Vagina (tissue), 2 donors: ENCODE results near the gene OR6C70. TPM values are rescaled to one million over a fixed set of nuclear protein-coding genes. Genes with fewer than 3 reads are reported as not detected.
"Not testable (repeated sequence)": the region's sequence is repeated elsewhere in the genome, so short reads cannot be mapped to it uniquely, and the experiment has no call there.

Source experiments
- DNase-seq, 2 donors: peaks; one replicate each; pipeline ENCODE4 v3.0.0-alpha.2; 2017; ENCODE audit errors: extremely low spot score in 2 of 2
- H3K27ac ChIP-seq: fragments of 200-600 bp; sonication (generic); one replicate; pipeline ENCODE4 v1.5.1; 2019
- H3K27me3 ChIP-seq: fragments of 200-600 bp; sonication (generic); one replicate; pipeline ENCODE4 v1.5.1; 2019
- H3K36me3 ChIP-seq, 2 donors: fragments of 200-600 bp; sonication (generic); one replicate each; pipeline ENCODE4 v1.5.1; 2017 to 2019
- H3K4me1 ChIP-seq: fragments of 200-600 bp; sonication (generic); one replicate; pipeline ENCODE4 v1.5.1; 2019
- H3K4me3 ChIP-seq, 2 donors: fragments of 200-600 bp; sonication (generic); 1 replicate in 1 of 2; 2 replicates in 1 of 2; pipeline ENCODE4 v1.5.1; 2016 to 2019
- H3K9me3 ChIP-seq: fragments of 200-600 bp; sonication (generic); one replicate; pipeline ENCODE4 v1.5.1; 2019
- POLR2A ChIP-seq, 2 donors: fragments of 450-650 bp; IDR thresholded peaks; one replicate each; pipeline ENCODE4 v1.6.1; 2017; ENCODE audit warnings: antibody characterized with exemption in 2 of 2, mild to moderate bottlenecking in 2 of 2, moderate library complexity in 2 of 2
- POLR2AphosphoS5 ChIP-seq, 2 donors: sonication (generic); formaldehyde crosslinking; IDR thresholded peaks; one replicate each; pipeline ENCODE4 v1.9.0; 2017; ENCODE audit warnings: antibody characterized with exemption in 2 of 2, mild to moderate bottlenecking in 2 of 2, low read depth in 1 of 2; ENCODE audit not compliant: insufficient read depth in 1 of 2
- intact Hi-C: fragments of 100-400 bp; cut with DNase I; formaldehyde crosslinking; loops from one replicate; pipeline ENCODE4 v1.15.1; 2023
- total RNA-seq: library from RNA; depleted of rRNA; stranded (reverse); fragments of >200 nt; gene quantifications from one replicate; pipeline ENCODE4 v1.2.3, GENCODE V29; 2016
- TF ChIP-seq, protein P1 (sequence below), 3 experiments: fragments of 450-650 bp in 2 of 3; fragments of 200-600 bp in 1 of 3; sonication (generic) in 1 of 3; IDR thresholded peaks; one replicate each; pipeline ENCODE4 v1.5.1; 2017 to 2019; ENCODE audit warnings: antibody characterized with exemption in 3 of 3, mild to moderate bottlenecking in 2 of 3, moderate library complexity in 2 of 3

OR6C70 gene
- total RNA-seq, 1 donor from 2014 or later, result not detected

DNA sequence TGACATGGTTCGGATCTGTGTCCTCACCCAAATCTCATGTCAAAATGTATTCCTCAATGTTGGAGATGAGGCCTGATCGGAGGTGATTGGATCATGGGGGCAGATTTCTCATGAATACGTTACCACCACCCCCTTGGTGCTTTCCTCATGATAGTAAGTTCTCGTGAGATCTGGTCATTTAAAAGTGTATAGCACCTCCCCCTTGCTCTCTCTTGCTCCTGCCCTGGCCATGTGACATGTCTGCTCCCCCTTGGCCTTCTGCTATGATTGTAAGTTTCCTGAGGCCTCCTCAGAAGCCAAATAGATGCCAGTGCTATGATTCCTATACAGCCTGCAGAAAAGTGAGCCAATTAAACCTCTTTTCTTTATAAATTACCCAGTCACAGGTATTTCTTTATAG lies 29.3 kb upstream of the OR6C70 start:
- H3K4me3 ChIP-seq, result no peak overlapping the region
- intact Hi-C loops, result no loop called here
- no peaks in the 10 kb centered on the region for H3K27me3 ChIP-seq
- no peak overlapping the region for H3K27ac ChIP-seq
- no peaks in the 10 kb centered on the region for H3K4me1 ChIP-seq
- H3K36me3 ChIP-seq, result no peaks in the 10 kb centered on the region
- TF ChIP-seq POLR2AphosphoS5 (IDR thresholded peaks at IDR 0.05; ENCODE audit: insufficient read depth in 1 of 2, low read depth in 1 of 2) (no peak), POLR2A (IDR thresholded peaks at IDR 0.05) (no peak)
- TF ChIP-seq, protein P1, sequence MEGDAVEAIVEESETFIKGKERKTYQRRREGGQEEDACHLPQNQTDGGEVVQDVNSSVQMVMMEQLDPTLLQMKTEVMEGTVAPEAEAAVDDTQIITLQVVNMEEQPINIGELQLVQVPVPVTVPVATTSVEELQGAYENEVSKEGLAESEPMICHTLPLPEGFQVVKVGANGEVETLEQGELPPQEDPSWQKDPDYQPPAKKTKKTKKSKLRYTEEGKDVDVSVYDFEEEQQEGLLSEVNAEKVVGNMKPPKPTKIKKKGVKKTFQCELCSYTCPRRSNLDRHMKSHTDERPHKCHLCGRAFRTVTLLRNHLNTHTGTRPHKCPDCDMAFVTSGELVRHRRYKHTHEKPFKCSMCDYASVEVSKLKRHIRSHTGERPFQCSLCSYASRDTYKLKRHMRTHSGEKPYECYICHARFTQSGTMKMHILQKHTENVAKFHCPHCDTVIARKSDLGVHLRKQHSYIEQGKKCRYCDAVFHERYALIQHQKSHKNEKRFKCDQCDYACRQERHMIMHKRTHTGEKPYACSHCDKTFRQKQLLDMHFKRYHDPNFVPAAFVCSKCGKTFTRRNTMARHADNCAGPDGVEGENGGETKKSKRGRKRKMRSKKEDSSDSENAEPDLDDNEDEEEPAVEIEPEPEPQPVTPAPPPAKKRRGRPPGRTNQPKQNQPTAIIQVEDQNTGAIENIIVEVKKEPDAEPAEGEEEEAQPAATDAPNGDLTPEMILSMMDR (IDR thresholded peaks at IDR 0.05), result no peak
- DNase-seq, result no peak
- no peaks in the 10 kb centered on the region for H3K9me3 ChIP-seq

DNA sequence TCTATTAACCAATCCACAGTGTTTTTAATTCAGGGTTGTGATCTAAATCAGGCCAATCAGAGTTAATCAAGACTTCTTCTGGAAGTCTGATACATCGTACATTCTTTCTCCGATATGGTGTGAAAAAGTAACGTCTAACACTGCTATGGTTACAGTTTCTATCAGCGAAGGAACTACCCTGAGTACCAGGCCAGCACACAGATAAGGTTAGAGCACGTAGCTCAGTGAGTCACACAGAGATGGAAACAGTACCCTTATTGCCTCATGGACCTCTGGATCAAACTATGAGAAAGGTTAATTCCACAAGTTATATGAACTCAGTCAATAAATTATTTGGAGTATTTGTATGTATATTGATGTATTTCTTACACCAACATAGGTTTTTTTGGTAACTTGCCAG lies 25.6 kb upstream of the OR6C70 start:
- no peaks in the 10 kb centered on the region for H3K9me3 ChIP-seq
- H3K4me3 ChIP-seq, result no peak overlapping the region
- no peak for TF ChIP-seq POLR2A (IDR thresholded peaks at IDR 0.05)
- TF ChIP-seq POLR2AphosphoS5 (IDR thresholded peaks at IDR 0.05; ENCODE audit: insufficient read depth in 1 of 2, low read depth in 1 of 2), result no peak
- no peaks in the 10 kb centered on the region for H3K27me3 ChIP-seq
- H3K27ac ChIP-seq, result no peak overlapping the region
- DNase-seq, result no peak
- no peaks in the 10 kb centered on the region for H3K4me1 ChIP-seq
- intact Hi-C loops, result no loop called here
- H3K36me3 ChIP-seq, result no peaks in the 10 kb centered on the region

DNA sequence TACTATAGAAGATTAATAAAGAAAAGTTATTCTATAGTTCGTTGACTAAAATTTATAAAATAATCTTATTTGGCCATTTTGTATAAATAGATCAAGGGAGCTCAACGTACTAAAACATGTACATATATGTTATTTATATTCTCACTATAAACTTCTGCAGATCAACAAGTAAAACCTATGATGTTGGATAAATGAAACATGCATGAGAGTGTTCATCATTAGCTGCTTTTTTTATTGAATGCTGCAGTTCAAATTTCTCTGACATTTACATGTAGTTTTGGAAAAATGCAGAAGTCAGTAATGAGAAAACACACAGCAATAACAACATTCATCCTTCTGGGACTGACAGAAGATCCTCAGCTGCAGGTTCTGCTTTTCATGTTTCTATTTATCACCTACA lies 22.1 kb upstream of the OR6C70 start, which contains the start of gene OR6C68:
Gene OR6C68 (plus strand): TSS at position 301 of the 400 bp plus-strand sequence. CDS start 0 bp downstream, at position 301.
- intact Hi-C loops, result no loop called here

DNA sequence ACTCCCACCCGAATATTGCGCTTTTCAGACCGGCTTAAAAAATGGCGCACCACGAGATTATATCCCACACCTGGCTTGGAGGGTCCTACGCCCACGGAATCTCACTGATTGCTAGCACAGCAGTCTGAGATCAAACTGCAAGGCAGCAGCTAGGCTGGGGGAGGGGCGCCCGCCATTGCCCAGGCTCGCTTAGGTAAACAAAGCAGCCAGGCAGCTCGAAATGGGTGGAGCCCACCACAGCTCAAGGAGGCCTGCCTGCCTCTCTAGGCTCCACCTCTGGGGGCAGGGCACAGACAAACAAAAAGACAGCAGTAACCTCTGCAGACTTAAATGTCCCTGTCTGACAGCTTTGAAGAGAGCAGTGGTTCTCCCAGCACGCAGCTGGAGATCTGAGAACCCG lies 14.3 kb upstream of the OR6C70 start:
- H3K27ac ChIP-seq, DNase-seq, H3K36me3 ChIP-seq, H3K4me1 ChIP-seq, intact Hi-C loops, H3K9me3 ChIP-seq, H3K4me3 ChIP-seq, H3K27me3 ChIP-seq: not testable (repeated sequence)

More for the DNA sequence above, 22.1 kb upstream of the OR6C70 start, which contains the start of gene OR6C68:
- DNase-seq, result no peak
- Histone ChIP-seq H3K9me3 (no peaks in the 10 kb centered on the region), H3K4me3 (no peak within 1 kb of the TSS), H3K27me3 (no peaks in the 10 kb centered on the region), H3K4me1 (no peaks in the 10 kb centered on the region), H3K36me3 (no peaks in the 10 kb centered on the region), H3K27ac (no peak within 1 kb of the TSS)
- no peak for TF ChIP-seq POLR2A (IDR thresholded peaks at IDR 0.05)
- TF ChIP-seq POLR2AphosphoS5 (IDR thresholded peaks at IDR 0.05; ENCODE audit: insufficient read depth in 1 of 2, low read depth in 1 of 2), result no peak
- TF ChIP-seq, protein P1 (IDR thresholded peaks at IDR 0.05), result no peak

DNA sequence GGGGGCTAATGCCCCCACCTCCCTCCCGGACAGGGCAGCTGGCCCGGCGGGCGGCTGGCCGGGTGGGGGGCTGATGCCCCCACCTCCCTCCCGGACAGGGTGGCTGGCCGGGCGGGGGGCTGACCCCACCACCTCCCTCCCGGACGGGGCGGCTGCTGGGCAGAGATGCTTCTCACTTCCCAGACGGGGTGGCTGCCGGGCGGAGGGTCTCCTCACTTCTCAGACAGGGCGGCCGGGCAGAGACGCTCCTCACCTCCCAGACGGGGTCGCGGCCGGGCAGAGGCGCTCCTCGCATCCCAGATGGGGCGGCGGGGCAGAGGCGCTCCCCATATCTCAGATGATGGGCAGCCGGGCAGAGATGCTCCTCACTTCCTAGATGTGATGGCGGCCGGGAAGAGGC lies 9.2 kb upstream of the OR6C70 start:
- intact Hi-C loops, H3K9me3 ChIP-seq, H3K4me1 ChIP-seq, H3K27me3 ChIP-seq, H3K27ac ChIP-seq, H3K36me3 ChIP-seq, DNase-seq, H3K4me3 ChIP-seq: not testable (repeated sequence)

DNA sequence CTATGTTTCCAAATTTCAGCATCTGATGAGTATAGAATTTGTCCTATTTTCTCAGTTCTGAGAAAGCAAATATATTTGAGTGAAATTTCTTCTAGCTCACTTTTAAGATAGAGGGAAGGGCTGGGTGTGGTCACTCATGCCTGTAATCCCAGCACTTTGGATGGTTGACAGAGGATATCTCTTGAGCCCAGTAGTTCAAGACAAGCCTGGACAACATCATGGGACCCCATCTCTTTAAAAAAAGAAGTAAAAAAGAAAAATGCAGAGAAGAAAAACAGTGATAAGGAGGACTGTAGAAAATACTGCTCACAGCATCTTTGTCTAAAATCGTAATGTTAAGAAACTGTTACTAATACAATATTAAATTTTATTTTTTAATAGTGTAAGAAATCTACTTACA lies 2.3 kb upstream of the OR6C70 start:
- H3K27ac ChIP-seq, result no peak overlapping the region
- intact Hi-C loops, result no loop called here
- no peak for DNase-seq
- no peaks in the 10 kb centered on the region for H3K36me3 ChIP-seq
- no peak overlapping the region for H3K4me3 ChIP-seq
- H3K4me1 ChIP-seq, result no peaks in the 10 kb centered on the region
- no peaks in the 10 kb centered on the region for H3K27me3 ChIP-seq
- TF ChIP-seq POLR2AphosphoS5 (IDR thresholded peaks at IDR 0.05; ENCODE audit: insufficient read depth in 1 of 2, low read depth in 1 of 2) (no peak), POLR2A (IDR thresholded peaks at IDR 0.05) (no peak)
- TF ChIP-seq, protein P1 (IDR thresholded peaks at IDR 0.05), result no peak
- no peaks in the 10 kb centered on the region for H3K9me3 ChIP-seq

DNA sequence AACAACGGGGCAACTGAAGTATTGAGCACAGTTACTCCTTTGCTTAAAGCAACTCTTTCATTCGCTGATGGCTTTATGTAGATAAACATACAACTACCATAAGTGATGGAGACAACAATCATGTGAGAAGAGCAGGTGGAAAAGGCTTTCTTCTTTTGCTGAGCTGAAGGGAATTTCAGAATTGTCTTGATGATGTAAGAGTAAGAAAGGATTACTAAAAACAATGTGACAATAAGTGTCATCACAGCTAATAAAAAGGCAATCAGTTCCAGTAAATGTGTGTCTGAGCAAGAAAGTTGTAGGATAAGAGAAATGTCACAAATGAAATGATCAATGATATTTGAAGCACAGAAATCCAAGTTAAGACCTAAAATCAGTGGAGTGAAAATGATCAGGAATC lies 647 bp downstream of the OR6C70 start:
- no peak for TF ChIP-seq POLR2AphosphoS5 (IDR thresholded peaks at IDR 0.05; ENCODE audit: insufficient read depth in 1 of 2, low read depth in 1 of 2)
- TF ChIP-seq POLR2A (IDR thresholded peaks at IDR 0.05), result no peak
- TF ChIP-seq, protein P1 (IDR thresholded peaks at IDR 0.05), result no peak
- Histone ChIP-seq H3K36me3 (no peaks in the 10 kb centered on the region), H3K9me3 (no peaks in the 10 kb centered on the region), H3K4me3 (no peak overlapping the region), H3K4me1 (no peaks in the 10 kb centered on the region), H3K27me3 (no peaks in the 10 kb centered on the region), H3K27ac (no peak overlapping the region)
- intact Hi-C loops, result no loop called here
- no peak for DNase-seq
